Measurements from ENCODE around the gene GGTA1.

- TF ChIP-seq CTCF (IDR thresholded peaks at IDR 0.05; ENCODE audit: insufficient read depth, low read length, poor library complexity, severe bottlenecking) = no peak
- TF ChIP-seq EZH2phosphoT487 (conservative IDR thresholded peaks at IDR 0.05; ENCODE audit: low read length) = no peak
Observed at GRCh38 chr9:121532881-121533280, 33.2 kb upstream of the GGTA1 start.
